Measurements from ENCODE around the gene CHCHD6.

CHCHD6 gene

DNA sequence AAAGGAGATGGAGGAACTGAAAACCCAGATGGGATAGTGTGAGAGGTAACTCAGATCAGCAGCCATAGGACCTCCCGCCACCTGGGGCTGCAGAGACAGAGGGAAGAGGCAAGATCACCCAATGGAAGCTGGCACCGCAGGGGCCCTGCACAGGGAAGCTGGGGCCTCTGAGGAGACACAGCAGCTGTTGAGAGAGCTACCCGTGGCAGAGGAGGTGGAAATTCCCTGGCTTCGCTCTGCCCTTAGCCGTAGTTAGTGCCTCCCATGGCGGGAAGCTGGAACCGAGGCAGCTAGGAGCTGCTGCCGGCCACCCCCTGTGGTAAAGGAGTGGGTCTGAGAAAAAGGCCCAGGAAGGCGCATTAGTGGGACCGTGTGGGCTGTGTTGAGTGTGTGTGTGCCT is 260.9 kb downstream of the CHCHD6 start:
- Histone ChIP-seq H3K27ac (no peak overlapping the region), H3K4me1 (peaks cover 0 to 23% (median 11%) of the 10 kb centered on the region in 4 donors), H3K4me3 (no peak overlapping the region), H3K27me3 (no peaks in the 10 kb centered on the region), H3K9me3 (no peaks in the 10 kb centered on the region), H3K36me3 (no peaks in the 10 kb centered on the region)
- DNase-seq: no peak
- TF ChIP-seq, protein P1, sequence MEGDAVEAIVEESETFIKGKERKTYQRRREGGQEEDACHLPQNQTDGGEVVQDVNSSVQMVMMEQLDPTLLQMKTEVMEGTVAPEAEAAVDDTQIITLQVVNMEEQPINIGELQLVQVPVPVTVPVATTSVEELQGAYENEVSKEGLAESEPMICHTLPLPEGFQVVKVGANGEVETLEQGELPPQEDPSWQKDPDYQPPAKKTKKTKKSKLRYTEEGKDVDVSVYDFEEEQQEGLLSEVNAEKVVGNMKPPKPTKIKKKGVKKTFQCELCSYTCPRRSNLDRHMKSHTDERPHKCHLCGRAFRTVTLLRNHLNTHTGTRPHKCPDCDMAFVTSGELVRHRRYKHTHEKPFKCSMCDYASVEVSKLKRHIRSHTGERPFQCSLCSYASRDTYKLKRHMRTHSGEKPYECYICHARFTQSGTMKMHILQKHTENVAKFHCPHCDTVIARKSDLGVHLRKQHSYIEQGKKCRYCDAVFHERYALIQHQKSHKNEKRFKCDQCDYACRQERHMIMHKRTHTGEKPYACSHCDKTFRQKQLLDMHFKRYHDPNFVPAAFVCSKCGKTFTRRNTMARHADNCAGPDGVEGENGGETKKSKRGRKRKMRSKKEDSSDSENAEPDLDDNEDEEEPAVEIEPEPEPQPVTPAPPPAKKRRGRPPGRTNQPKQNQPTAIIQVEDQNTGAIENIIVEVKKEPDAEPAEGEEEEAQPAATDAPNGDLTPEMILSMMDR (IDR thresholded peaks at IDR 0.05): no peak
- intact Hi-C loops (cut with DNase I; ENCODE audit: low total_unique reads): no loop called here

DNA sequence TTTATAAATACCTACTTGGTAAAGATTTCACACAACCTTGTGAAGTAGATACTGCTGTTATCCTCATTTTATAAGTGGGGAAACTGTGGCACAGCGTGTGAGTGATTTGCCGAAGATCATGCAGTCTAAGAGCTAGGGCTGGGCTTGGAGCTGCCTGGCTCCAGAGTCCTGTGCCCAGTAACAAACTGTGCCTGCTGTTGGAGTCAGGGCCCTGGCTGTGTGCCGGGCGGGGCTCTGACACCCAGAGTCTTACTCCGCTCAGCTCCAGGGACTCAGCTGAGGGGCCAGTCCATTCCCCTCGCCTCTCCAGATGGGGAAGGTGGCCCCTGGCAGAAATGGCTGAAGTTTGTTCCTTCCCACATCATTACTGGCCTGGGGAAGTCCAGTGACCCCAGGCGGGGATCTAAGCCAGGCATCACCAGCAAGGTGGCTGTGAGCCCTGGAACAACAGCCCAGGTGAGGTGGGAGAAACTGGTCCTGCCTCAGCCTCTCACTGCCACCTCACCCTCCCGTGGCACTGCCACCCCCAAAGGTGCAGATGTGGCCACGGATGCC is 261.6 kb downstream of the CHCHD6 start:
- no peak for DNase-seq
- intact Hi-C loops (cut with DNase I; ENCODE audit: low total_unique reads): no loop called here
- no peaks in the 10 kb centered on the region for H3K27me3 ChIP-seq
- no peak overlapping the region for H3K27ac ChIP-seq
- H3K36me3 ChIP-seq: no peaks in the 10 kb centered on the region
- H3K9me3 ChIP-seq: no peaks in the 10 kb centered on the region
- TF ChIP-seq, protein P1 (IDR thresholded peaks at IDR 0.05): no peak
- peaks cover 0 to 18% (median 9%) of the 10 kb centered on the region in 4 donors for H3K4me1 ChIP-seq
- no peak overlapping the region for H3K4me3 ChIP-seq

DNA sequence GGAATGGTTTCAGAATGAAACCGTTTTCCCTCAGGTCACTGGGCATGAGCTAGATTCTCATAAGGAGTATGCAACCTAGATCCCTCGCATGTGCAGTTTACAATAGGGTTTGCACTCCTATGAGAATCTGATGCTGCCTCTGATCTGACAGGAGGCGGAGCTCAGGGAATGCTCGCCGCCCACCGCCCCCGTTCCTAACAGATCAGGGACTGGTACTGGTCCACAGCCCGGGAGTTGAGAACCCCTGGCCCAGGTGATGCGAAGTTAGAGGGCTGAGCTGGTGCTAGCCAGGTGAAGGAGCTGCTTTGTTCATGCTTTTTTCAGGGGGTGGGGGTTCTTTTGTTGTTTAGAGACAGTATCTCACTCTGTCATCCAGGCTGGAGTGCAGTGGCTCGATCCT is 263.3 kb downstream of the CHCHD6 start:
- peaks cover 0 to 4% of the 10 kb centered on the region in 2 donors for H3K27me3 ChIP-seq
- TF ChIP-seq, protein P1 (IDR thresholded peaks at IDR 0.05): no peak
- no peak for DNase-seq
- peaks cover 0 to under 1% (median 0%) of the 10 kb centered on the region in 4 donors for H3K4me1 ChIP-seq
- H3K4me3 ChIP-seq: no peak overlapping the region
- intact Hi-C loops (cut with DNase I; ENCODE audit: low total_unique reads): no loop called here
- H3K36me3 ChIP-seq: no peaks in the 10 kb centered on the region
- no peaks in the 10 kb centered on the region for H3K9me3 ChIP-seq
- H3K27ac ChIP-seq: no peak overlapping the region

DNA sequence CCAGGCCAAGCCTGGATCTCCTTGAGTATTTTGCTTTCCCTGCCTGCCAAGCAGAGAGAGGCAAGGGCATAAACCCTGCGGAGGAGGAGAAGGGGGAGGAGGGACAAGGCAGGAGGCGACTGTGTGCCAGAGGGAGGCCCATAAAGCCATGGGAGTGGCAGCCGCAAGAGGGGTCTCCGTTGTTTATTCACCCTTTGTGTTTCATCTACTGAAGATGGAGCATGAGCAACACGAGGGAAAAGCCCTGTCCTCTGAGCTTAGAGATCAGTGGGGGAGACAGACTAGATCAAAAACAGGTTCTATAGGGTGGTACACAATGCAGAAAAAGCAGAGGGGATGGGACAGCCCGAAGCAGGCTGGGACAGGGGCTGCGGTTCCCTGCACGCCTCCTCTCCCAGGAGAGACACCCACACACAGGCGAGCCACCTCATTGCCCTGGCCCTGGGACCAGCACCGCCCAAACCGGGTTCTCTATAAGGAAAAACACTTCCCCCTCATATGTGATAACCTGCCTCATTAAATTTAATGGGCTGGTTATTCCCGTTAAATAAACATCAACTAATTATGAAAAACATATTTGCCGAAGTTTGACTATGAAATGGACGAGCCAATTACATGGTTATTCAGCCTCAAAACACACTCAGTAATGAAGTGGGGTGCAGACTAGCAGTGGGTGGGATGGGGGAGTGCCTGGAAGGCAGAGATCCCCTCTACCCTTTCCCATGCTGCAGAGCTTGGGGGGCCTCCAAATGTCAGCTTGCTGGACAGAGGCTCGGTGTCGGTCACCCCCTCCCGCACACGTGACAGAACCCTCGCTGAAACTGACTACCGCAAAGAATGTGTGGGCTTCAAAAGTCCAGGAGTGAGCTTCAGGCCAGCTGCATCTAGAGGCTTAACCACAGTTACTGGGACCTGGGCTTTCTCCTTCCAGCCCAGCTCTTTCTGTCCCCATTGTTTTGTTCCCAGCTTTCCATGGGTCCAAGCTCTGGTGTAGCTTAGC is 264.7 kb downstream of the CHCHD6 start:
- H3K4me1 ChIP-seq: no peaks in the 10 kb centered on the region
- intact Hi-C loops (cut with DNase I; ENCODE audit: low total_unique reads): no loop called here

GRCh38 chr3:126969586-126969985 is 265.5 kb downstream of the CHCHD6 start:
- Histone ChIP-seq H3K4me1 (no peaks in the 10 kb centered on the region), H3K4me3 (no peak overlapping the region), H3K27me3 (peaks cover 0 to 14% of the 10 kb centered on the region in 2 donors), H3K9me3 (peaks cover 0 to 7% (median 5%) of the 10 kb centered on the region in 3 donors), H3K36me3 (no peaks in the 10 kb centered on the region), H3K27ac (no peak overlapping the region)
- DNase-seq: no peak
- intact Hi-C loops (cut with DNase I; ENCODE audit: low total_unique reads): no loop called here
- TF ChIP-seq, protein P1 (IDR thresholded peaks at IDR 0.05): no peak

More for the DNA sequence above, 264.7 kb downstream of the CHCHD6 start:
- no peak for DNase-seq
- Histone ChIP-seq H3K9me3 (peaks cover 0 to under 1% (median 0%) of the 10 kb centered on the region in 3 donors), H3K27me3 (peaks cover 0 to 10% of the 10 kb centered on the region in 2 donors), H3K36me3 (no peaks in the 10 kb centered on the region), H3K27ac (no peak overlapping the region), H3K4me3 (no peak overlapping the region)
- TF ChIP-seq, protein P1 (IDR thresholded peaks at IDR 0.05): no peak
